Measurements from ENCODE around the gene TMEM165. TPM values are rescaled to one million over a fixed set of nuclear protein-coding genes. Genes with fewer than 3 reads are reported as not detected.

TMEM165 gene
- total RNA-seq, 1 experiment from 2014 or later, result 92.4 TPM

GRCh38 chr4:55466001-55466400 is 70.2 kb downstream of the TMEM165 start:
- no peak for DNase-seq
- no peaks in the 10 kb centered on the region for H3K9me3 ChIP-seq
- H3K27me3 ChIP-seq, result no peaks in the 10 kb centered on the region
- H3K36me3 ChIP-seq, result peaks cover 4% of the 10 kb centered on the region
- no peak overlapping the region for H3K4me3 ChIP-seq

- no peak for DNase-seq
- peaks cover 4% of the 10 kb centered on the region for H3K36me3 ChIP-seq
- H3K4me3 ChIP-seq, result no peak overlapping the region
- H3K9me3 ChIP-seq, result no peaks in the 10 kb centered on the region
- no peaks in the 10 kb centered on the region for H3K27me3 ChIP-seq
Observed at GRCh38 chr4:55468724-55469123, 73.0 kb downstream of the TMEM165 start.

DNA sequence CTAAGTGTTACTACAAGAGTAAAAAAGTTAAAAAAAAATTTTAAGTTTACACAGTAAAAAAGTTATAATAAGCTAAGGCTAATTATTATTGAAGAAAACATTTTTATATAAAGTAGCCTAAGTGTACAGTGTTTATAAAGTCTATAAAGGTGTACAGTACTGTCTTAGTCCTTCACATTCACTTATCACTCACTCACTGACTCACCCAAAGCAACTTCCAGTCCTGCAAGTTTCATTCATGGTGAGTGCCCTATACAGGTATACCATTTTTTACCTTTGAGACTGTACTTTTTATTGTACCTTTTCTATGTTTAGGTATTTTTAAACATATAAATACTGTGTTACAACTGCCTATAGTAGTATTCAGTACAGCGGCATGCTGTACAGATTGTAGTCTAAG is 74.2 kb downstream of the TMEM165 start:
- Histone ChIP-seq H3K4me3 (no peak overlapping the region), H3K27me3 (no peaks in the 10 kb centered on the region), H3K36me3 (peaks cover 12% of the 10 kb centered on the region), H3K9me3 (no peaks in the 10 kb centered on the region)
- no peak for DNase-seq

Other genes starting within 250 kb of the TMEM165 start
- gene SRD5A3, start 49.7 kb upstream of the TMEM165 start, total RNA-seq (2014; rRNA removed; shearing (Covaris generic); ENCODE audit: low replicate concordance), result 5.2 and 12.6 TPM in 2 replicates
- 8.1 and 21.4 TPM in 2 replicates for gene CLOCK, start 151.0 kb downstream of the TMEM165 start, total RNA-seq (2014; rRNA removed; shearing (Covaris generic); ENCODE audit: low replicate concordance)
- gene PDCL2, start 196.3 kb downstream of the TMEM165 start, total RNA-seq (2014; rRNA removed; shearing (Covaris generic); ENCODE audit: low replicate concordance), result not detected in 2 replicates
- gene NMU, start 240.3 kb downstream of the TMEM165 start, total RNA-seq (2014; rRNA removed; shearing (Covaris generic); ENCODE audit: low replicate concordance), result not detected in 2 replicates